GM19328 (cell line): ENCODE measurements around the gene ACOXL.
"Not testable (repeated sequence)": the region's sequence is repeated elsewhere in the genome, so short reads cannot be mapped to it uniquely, and the experiment has no call there.

Source experiments
- ATAC-seq: cut with Tn5 transposase; IDR thresholded peaks from one replicate; pipeline ENCODE4 v1.9.1; 2021; ENCODE audit warnings: mild to moderate bottlenecking, moderate library complexity; ENCODE audit not compliant: unreplicated experiment

ACOXL gene

GRCh38 chr2:110732422-110733413 lies at the start of gene ACOXL:
TSS of gene ACOXL (plus strand) at chr2:110732573. CDS start at chr2:110768390, 35,817 bp downstream.
- ATAC-seq, result no peak

GRCh38 chr2:110682872-110683271 lies 49.5 kb upstream of the ACOXL start:
- no peak for ATAC-seq

GRCh38 chr2:110687775-110688484 lies 44.4 kb upstream of the ACOXL start:
- ATAC-seq, result not testable (repeated sequence)

- no peak for ATAC-seq
Measured at GRCh38 chr2:110688594-110689091, 43.7 kb upstream of the ACOXL start.

GRCh38 chr2:110690083-110690965 lies 42.0 kb upstream of the ACOXL start:
- no peak for ATAC-seq

GRCh38 chr2:110691612-110692258 lies 40.6 kb upstream of the ACOXL start:
- no peak for ATAC-seq

GRCh38 chr2:110695146-110695898 lies 37.1 kb upstream of the ACOXL start:
- ATAC-seq, result not testable (repeated sequence)

- ATAC-seq, result not testable (repeated sequence)
Measured at GRCh38 chr2:110698253-110698652, 34.1 kb upstream of the ACOXL start.

- no peak for ATAC-seq
Measured at GRCh38 chr2:110702514-110703380, 29.6 kb upstream of the ACOXL start.

- no peak for ATAC-seq
Measured at GRCh38 chr2:110707386-110707965, 24.9 kb upstream of the ACOXL start.

GRCh38 chr2:110708455-110708854 lies 23.9 kb upstream of the ACOXL start:
- no peak for ATAC-seq

- no peak for ATAC-seq
Measured at GRCh38 chr2:110712737-110713136, 19.6 kb upstream of the ACOXL start.

- no peak for ATAC-seq
Measured at GRCh38 chr2:110713513-110714362, 18.6 kb upstream of the ACOXL start.

GRCh38 chr2:110714452-110715224 lies 17.7 kb upstream of the ACOXL start:
- ATAC-seq, result no peak

GRCh38 chr2:110716959-110717645 lies 15.3 kb upstream of the ACOXL start:
- ATAC-seq, result no peak

- ATAC-seq, result no peak
Measured at GRCh38 chr2:110717734-110718133, 14.6 kb upstream of the ACOXL start.
